Activated T-cell treated with anti-CD3 and anti-CD28 coated beads, Interleukin-2, amount 50 U/mL, for 72 hours (primary cell): ENCODE results near the gene NR3C2. TPM values are rescaled to one million over a fixed set of nuclear protein-coding genes. Genes with fewer than 3 reads are reported as not detected.
A peak's percentile ranks its signal among the peaks of the same experiment; 100 is the strongest.
"Not testable (repeated sequence)": the region's sequence is repeated elsewhere in the genome, so short reads cannot be mapped to it uniquely, and the experiment has no call there.

Experiments
- ATAC-seq, 2 donors: fragments of 150-1000 bp; cut with Tn5 transposase; replicated peaks in 1 of 2; 2 replicates each; pipeline ENCODE4 v1.10.0; 2021; ENCODE audit warnings: moderate library complexity in 2 of 2, mild to moderate bottlenecking in 1 of 2
- DNase-seq, 2 donors: peaks; one replicate each; pipeline ENCODE4 v3.0.0; 2021 to 2022; ENCODE audit warnings: mixed read lengths in 1 of 2
- H3K27ac Mint-ChIP-seq: one replicate; pipeline ENCODE4 v1.8.0; 2022; ENCODE audit warnings: mild to moderate bottlenecking, moderate library complexity, mixed read lengths
- H3K27me3 Mint-ChIP-seq: one replicate; pipeline ENCODE4 v1.8.0; 2022; ENCODE audit warnings: low read depth, mixed read lengths
- H3K36me3 Mint-ChIP-seq, 2 donors: one replicate each; pipeline ENCODE4 v1.8.0; 2022; ENCODE audit warnings: mixed read lengths in 2 of 2, mild to moderate bottlenecking in 1 of 2; ENCODE audit not compliant: insufficient read depth in 2 of 2
- H3K4me1 Mint-ChIP-seq: one replicate; pipeline ENCODE4 v1.8.0; 2022; ENCODE audit warnings: low read depth, mixed read lengths
- H3K4me3 Mint-ChIP-seq, 2 donors: one replicate each; pipeline ENCODE4 v1.8.0; 2022; ENCODE audit warnings: mild to moderate bottlenecking in 2 of 2, mixed read lengths in 2 of 2, moderate library complexity in 2 of 2
- H3K9me3 Mint-ChIP-seq, 2 donors: one replicate each; pipeline ENCODE4 v1.8.0; 2022; ENCODE audit warnings: mixed read lengths in 2 of 2
- total RNA-seq, 2 donors: library from RNA; stranded (reverse); gene quantifications; one replicate each; pipeline ENCODE4 v1.2.3, GENCODE V29; 2022

Gene NR3C2
- total RNA-seq, 2 donors from 2014 or later, result 6.2 to 8.0 TPM

- Mint-ChIP-seq H3K9me3 (peaks cover 0 to 2% of the 10 kb centered on the region in 2 donors), H3K4me3 (no peak overlapping the region), H3K27ac (no peak overlapping the region), H3K4me1 (no peaks in the 10 kb centered on the region), H3K27me3 (no peaks in the 10 kb centered on the region), H3K36me3 (no peaks in the 10 kb centered on the region)
- ATAC-seq (no peak), DNase-seq (no peak)
Measured at GRCh38 chr4:148205476-148205875, 236.7 kb downstream of the NR3C2 start.

GRCh38 chr4:148204892-148205291 lies 237.3 kb downstream of the NR3C2 start:
- Mint-ChIP-seq H3K9me3 (peaks cover 0 to 2% of the 10 kb centered on the region in 2 donors), H3K36me3 (no peaks in the 10 kb centered on the region), H3K4me3 (no peak overlapping the region), H3K4me1 (no peaks in the 10 kb centered on the region), H3K27ac (no peak overlapping the region), H3K27me3 (no peaks in the 10 kb centered on the region)
- DNase-seq (no peak), ATAC-seq (no peak)

- no peak overlapping the region for H3K4me3 Mint-ChIP-seq
- H3K4me1 Mint-ChIP-seq, result no peaks in the 10 kb centered on the region
- no peaks in the 10 kb centered on the region for H3K27me3 Mint-ChIP-seq
- H3K9me3 Mint-ChIP-seq, result peaks cover 0 to 2% of the 10 kb centered on the region in 2 donors
- ATAC-seq (no peak), DNase-seq (no peak)
- H3K27ac Mint-ChIP-seq, result no peak overlapping the region
- no peaks in the 10 kb centered on the region for H3K36me3 Mint-ChIP-seq
Measured at GRCh38 chr4:148204171-148204570, 238.0 kb downstream of the NR3C2 start.

GRCh38 chr4:148203056-148203898 lies 238.9 kb downstream of the NR3C2 start:
- H3K9me3 Mint-ChIP-seq, result no peaks in the 10 kb centered on the region
- no peaks in the 10 kb centered on the region for H3K4me1 Mint-ChIP-seq
- no peaks in the 10 kb centered on the region for H3K27me3 Mint-ChIP-seq
- H3K4me3 Mint-ChIP-seq, result no peak overlapping the region
- DNase-seq (no peak), ATAC-seq (no peak)
- H3K36me3 Mint-ChIP-seq, result no peaks in the 10 kb centered on the region
- no peak overlapping the region for H3K27ac Mint-ChIP-seq

GRCh38 chr4:148200960-148201359 lies 241.3 kb downstream of the NR3C2 start:
- ATAC-seq (no peak), DNase-seq (no peak)
- Mint-ChIP-seq H3K36me3 (no peaks in the 10 kb centered on the region), H3K4me1 (no peaks in the 10 kb centered on the region), H3K4me3 (no peak overlapping the region), H3K9me3 (no peaks in the 10 kb centered on the region), H3K27ac (no peak overlapping the region), H3K27me3 (no peaks in the 10 kb centered on the region)

GRCh38 chr4:148196164-148196563 lies 246.1 kb downstream of the NR3C2 start:
- Mint-ChIP-seq H3K4me1 (no peaks in the 10 kb centered on the region), H3K36me3 (peaks cover 0 to 9% of the 10 kb centered on the region in 2 donors), H3K4me3 (no peak overlapping the region), H3K27me3 (no peaks in the 10 kb centered on the region), H3K9me3 (no peaks in the 10 kb centered on the region), H3K27ac (no peak overlapping the region)
- no peak for DNase-seq
- peak; percentile 31 to 51 for ATAC-seq

- H3K36me3 Mint-ChIP-seq, result peaks cover 0 to 9% of the 10 kb centered on the region in 2 donors
- peaks cover 0 to 4% of the 10 kb centered on the region in 2 donors for H3K9me3 Mint-ChIP-seq
- no peak overlapping the region for H3K4me3 Mint-ChIP-seq
- no peak overlapping the region for H3K27ac Mint-ChIP-seq
- no peak for DNase-seq
- no peaks in the 10 kb centered on the region for H3K4me1 Mint-ChIP-seq
- no peak for ATAC-seq
- no peaks in the 10 kb centered on the region for H3K27me3 Mint-ChIP-seq
Measured at GRCh38 chr4:148192526-148192925, 249.7 kb downstream of the NR3C2 start.

- not testable (repeated sequence) for H3K4me1 Mint-ChIP-seq
Measured at GRCh38 chr4:148187454-148188222, 254.6 kb downstream of the NR3C2 start.

GRCh38 chr4:148184922-148185321 lies 257.3 kb downstream of the NR3C2 start:
- DNase-seq (no peak), ATAC-seq (peak in 1 of 2 donors; percentile 25)
- H3K4me1 Mint-ChIP-seq, result peaks cover 4% of the 10 kb centered on the region
- no peak overlapping the region for H3K4me3 Mint-ChIP-seq
- no peaks in the 10 kb centered on the region for H3K27me3 Mint-ChIP-seq
- peaks cover 0 to 3% of the 10 kb centered on the region in 2 donors for H3K36me3 Mint-ChIP-seq
- H3K9me3 Mint-ChIP-seq, result peaks cover 0 to 4% of the 10 kb centered on the region in 2 donors
- H3K27ac Mint-ChIP-seq, result no peak overlapping the region

More at GRCh38 chr4:148187454-148188222, 254.6 kb downstream of the NR3C2 start:
- H3K27me3 Mint-ChIP-seq, H3K4me3 Mint-ChIP-seq, DNase-seq, H3K9me3 Mint-ChIP-seq, H3K36me3 Mint-ChIP-seq, H3K27ac Mint-ChIP-seq, ATAC-seq: not testable (repeated sequence)

- peaks cover 0 to 3% of the 10 kb centered on the region in 2 donors for H3K36me3 Mint-ChIP-seq
- no peak overlapping the region for H3K27ac Mint-ChIP-seq
- H3K4me1 Mint-ChIP-seq, result peaks cover 4% of the 10 kb centered on the region
Measured at GRCh38 chr4:148182230-148182911, 259.8 kb downstream of the NR3C2 start.

GRCh38 chr4:148173397-148174017 lies 268.7 kb downstream of the NR3C2 start:
- DNase-seq, result no peak
- Mint-ChIP-seq H3K4me3 (no peak overlapping the region), H3K4me1 (no peaks in the 10 kb centered on the region), H3K27me3 (no peaks in the 10 kb centered on the region), H3K36me3 (peaks cover 4 to 5% of the 10 kb centered on the region in 2 donors), H3K9me3 (peaks cover 4 to 7% of the 10 kb centered on the region in 2 donors), H3K27ac (no peak overlapping the region)
- ATAC-seq, result no peak

More at GRCh38 chr4:148182230-148182911, 259.8 kb downstream of the NR3C2 start:
- H3K9me3 Mint-ChIP-seq, result peaks cover 0 to 2% of the 10 kb centered on the region in 2 donors
- ATAC-seq (no peak), DNase-seq (no peak)
- no peaks in the 10 kb centered on the region for H3K27me3 Mint-ChIP-seq
- H3K4me3 Mint-ChIP-seq, result no peak overlapping the region

GRCh38 chr4:148171596-148171995 lies 270.6 kb downstream of the NR3C2 start:
- Mint-ChIP-seq H3K27ac (peak overlapping the region; percentile 19), H3K36me3 (peaks cover 4 to 5% of the 10 kb centered on the region in 2 donors), H3K27me3 (no peaks in the 10 kb centered on the region), H3K4me1 (no peaks in the 10 kb centered on the region), H3K9me3 (peaks cover 4 to 7% of the 10 kb centered on the region in 2 donors), H3K4me3 (no peak overlapping the region)
- no peak for DNase-seq
- no peak for ATAC-seq
